RKO (cell line): ENCODE measurements around the gene OTOP2.
"Not testable (repeated sequence)": the region's sequence is repeated elsewhere in the genome, so short reads cannot be mapped to it uniquely, and the experiment has no call there.

Experiments used
- DNase-seq: peaks from one replicate; pipeline ENCODE4 v3.0.0-alpha.2; 2016; ENCODE audit warnings: low spot score

The OTOP2 gene

DNA sequence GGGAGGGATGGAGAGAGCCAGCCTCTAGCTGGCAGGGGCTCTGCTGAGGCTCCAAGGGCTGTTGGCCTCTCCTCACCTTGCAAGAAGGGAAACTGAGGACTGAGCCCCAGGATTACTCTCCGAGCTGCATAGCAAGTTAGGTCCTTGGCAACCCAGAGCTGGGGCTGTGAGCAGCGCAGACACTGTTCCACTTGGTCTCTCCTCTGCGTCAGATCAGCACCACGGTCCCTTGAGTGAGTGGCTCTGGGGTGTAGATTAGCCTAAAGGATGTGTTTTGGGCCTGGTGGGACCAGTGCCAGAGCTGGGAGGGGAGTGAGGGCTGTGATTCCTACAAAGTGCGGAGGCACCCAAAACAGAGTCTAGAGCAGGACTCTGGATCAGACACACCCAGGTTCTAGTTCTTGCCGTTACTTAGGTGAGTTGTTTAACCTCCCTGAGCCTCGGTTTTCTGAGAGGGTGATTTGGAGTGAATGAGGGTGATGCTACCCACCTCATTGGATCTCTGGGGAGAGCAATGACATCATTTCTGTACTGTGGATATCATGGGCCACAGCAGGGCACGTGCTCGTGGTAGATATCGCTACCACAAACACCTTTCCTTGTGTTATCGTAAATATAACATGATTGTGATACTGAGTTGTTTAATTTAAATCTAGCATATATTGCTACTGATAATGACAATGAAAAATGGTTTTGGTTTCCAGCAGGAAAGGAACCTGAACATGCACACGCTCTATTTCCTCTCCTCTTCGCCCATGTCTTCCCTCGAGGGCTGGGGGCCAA, 22.5 kb upstream of the OTOP2 start:
- no peak for DNase-seq

DNA sequence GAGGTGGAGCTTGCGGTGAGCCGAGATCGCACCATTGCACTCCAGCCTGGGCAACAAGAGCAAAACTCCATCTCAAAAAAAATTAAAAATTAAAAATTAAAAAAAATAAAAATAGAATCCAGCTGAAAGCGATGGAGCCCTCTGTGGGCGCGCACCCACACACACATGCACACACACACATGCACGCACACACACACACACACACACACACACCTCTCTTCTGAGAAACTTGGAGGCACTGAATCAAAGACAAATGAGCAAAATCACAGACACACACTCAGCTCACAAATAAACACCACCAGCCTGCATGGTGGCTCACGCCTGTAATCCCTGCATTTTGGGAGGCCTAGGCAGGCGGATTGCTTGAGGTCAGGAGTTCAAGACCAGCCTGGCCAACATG, 21.0 kb upstream of the OTOP2 start:
- DNase-seq, result no peak

DNA sequence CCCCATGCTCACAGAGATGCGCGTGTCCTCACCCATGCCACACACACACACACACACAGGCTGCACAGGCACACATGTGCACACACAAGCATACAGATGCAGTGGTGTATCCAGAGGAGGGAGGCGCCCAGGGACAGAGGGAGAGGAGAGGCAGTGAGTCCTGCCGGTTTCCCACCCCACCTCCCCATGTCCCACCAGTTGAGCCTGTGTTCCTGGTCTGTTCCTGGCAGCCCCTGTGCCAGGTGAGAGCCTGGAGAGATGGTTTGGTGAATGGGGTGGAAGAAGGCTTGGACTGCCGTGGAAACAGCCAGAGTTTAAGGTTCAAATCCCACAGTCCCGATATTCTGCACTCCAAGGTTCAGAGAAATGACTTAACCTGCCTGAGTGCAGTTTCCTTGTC, 20.4 kb upstream of the OTOP2 start:
- no peak for DNase-seq

DNA sequence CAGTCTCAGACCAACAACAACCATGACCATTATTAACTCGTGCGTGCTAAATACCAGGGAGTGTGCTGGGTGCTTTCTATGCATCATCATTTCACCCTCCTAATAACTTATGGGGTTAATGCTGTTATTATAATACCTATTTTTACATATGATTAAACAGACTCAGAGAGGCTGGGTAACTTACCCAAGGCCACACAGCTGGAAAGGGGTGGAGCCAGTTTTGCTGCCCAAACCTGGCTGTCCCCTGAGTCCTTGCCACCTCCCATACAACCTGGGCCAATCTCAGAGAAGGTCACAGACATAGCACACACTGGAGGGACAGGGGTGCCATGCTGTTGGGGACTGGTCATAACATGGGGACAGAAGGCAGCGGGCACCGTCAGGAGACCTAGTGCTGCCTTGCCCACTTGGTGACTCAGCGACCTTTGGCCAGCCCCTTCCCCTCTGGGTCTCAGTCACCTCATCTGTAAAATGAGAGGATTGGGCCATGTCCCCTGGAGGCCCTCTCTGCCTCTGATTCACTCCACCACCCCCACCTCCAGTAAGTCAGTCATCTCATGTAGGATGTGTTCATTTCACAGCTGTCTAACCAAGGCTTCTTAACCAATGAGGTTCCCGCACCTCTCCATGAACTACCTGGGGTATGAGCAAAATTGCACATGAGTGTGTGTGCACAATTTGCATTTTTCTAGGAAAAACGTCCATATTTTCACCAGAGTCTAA, 19.2 kb upstream of the OTOP2 start:
- no peak for DNase-seq

DNA sequence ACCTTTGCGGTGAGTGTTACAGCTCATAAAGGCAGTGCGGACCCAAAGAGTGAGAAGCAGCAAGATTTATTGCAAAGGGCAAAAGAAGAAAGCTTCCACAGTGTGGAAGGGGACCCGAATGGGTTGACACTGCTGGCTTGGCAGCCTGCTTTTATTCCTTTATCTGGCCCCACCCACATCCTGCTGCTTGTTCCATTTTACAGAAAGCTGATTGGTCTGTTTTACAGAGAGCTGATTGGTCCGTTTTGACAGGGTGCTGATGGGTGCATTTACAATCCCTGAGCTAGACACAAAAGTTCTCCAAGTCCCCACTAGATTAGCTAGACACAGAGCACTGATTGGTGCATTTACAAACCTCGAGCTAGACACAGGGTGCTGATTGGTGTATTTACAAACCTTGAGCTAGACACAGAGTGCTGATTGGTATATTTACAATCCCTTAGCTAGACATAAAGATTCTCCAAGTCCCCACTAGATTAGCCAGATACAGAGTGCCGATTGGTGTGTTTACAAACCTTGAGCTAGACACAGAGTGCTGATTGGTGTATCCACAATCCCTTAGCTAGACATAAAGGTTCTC, 17.8 kb upstream of the OTOP2 start:
- not testable (repeated sequence) for DNase-seq

DNA sequence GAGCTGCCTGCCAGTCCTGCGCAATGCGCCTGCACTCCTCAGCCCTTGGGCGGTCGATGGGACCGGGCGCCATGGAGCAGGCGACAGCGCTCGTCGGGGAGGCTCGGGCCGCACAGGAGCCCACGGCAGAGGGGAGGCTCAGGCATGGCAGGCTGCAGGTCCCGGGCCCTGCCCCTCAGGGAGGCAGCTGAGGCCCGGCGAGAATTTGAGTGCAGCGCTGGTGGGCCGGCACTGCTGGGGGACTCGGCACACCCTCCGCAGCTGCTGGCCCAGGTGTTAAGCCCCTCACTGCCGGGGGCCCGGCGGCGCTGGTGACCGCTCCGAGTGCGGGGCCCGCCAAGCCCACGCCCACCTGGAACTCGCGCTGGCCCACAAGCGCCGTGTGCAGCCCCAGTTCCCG, 17.1 kb upstream of the OTOP2 start:
- DNase-seq, result no peak

DNA sequence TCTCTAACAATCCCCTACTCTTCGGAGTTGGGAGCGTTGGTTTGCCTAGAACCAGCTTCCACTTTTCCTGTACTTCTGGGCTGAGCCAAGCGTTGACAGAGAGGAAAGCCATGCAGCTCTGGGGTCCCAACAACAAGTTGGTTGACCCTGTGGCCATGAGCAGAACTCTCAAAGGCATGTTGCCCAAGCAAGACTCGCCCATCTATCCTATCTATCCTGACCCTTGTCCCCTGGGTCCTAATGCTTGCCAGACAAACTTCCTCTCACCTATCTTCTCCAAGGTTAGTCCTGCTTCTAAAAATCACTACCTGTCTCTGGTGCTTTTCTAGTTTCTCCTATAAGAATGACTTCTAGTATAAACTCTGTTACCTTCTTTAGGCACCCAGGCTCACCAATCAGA, 15.0 kb upstream of the OTOP2 start:
- not testable (repeated sequence) for DNase-seq

DNA sequence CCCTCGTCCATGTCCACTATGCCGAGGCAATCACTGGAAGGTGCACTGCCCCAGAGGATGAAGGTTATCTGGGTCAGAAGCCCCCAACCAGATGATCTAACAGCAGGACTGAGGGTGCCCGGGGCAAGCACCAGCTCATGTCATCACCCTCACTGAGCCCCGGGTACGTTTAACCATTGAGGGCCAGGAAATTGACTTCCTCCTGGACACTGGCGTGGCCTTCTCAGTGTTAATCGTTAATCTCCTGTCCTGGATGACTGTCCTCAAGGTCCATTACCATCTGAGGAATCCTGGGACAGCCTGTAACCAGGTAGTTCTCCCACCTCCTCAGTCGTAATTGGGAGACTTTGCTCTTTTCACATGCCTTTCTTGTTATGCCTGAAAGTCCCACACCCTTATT, 12.7 kb upstream of the OTOP2 start:
- not testable (repeated sequence) for DNase-seq

DNA sequence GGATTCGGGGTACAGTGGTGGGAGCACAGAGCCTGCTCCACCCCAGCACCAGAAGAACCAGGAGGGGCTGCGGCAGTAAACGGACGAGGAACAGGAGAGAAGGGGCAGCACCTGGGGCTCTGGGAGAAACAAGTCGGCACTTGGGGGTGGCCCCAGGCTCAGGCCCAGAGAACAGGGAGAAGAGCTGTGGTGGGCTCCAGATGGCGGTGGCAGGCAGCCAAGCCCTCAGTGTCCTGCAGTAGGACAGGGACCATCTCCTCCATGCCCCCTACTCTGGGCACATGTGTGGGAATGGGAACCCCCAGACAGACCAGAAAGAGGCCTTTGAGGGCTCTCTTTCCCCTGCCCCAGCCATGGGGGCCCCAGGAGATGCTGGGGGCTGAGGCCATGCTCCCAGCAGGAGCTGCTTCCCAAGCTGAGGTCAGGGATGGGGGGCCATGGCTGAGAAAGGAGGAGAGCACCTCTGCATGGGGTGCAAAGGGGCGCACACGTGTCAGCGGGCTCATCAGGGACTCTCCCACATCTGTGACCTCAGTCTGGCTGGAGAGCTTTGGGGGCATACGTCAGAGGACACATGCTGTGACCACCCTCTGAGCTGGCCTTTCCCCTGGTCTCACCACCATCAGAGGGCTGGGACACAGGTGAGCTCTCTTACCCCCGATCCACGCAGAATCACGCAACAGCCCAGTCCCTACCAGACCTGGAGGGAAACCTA, 7.8 kb upstream of the OTOP2 start:
- DNase-seq, result no peak

DNA sequence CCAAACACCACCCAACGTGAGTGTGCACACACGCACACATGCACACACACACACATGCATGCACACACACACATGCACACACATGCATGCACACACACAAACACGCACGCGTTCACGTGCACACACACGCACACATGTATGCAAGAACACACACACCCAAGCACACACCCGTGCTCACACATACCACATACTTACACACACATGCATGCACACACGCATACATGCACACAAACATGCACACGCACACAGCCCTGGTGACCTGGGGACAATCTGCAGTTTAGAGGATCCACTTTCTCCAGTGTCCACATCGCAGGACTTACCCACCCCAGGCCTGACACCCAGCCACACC, 7.2 kb upstream of the OTOP2 start:
- no peak for DNase-seq

DNA sequence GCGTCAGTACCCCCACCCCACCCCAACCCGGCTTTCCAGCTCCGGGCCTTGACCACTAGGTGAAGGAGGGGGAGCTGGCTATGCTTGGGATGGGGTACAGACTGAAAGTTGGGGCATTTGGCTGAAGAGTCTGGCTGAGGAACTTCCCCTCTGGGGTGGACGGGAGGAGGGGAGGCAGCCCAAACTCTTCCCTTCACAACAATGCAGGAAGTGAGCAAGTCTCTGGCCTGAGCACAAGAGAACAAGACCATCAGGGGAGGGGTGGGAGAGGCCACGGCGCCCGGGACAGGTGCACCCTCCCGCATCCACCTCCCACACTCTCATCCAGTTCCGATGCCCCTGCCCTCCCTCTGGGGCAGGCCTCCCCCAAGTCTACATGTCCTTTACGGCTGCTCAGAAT, 6.6 kb upstream of the OTOP2 start:
- no peak for DNase-seq

DNA sequence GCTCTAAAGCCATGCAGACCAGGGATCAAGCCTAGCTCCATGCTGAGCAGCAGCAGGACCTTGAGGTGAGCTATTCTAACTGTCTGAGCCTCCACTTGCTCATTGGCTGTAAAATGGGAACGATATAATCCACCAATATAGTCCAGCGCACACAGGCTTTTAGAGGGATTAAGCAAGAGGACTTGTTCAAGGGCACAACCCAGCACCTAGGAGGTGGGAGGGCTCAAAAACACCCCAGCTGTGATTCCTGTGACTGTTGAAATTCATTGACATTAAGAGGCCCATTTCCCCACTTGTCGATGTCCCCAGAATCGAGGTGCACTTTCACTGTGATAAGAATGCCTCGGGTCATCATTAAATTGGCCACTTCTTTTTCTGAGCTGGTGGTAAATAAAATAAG, 5.2 kb upstream of the OTOP2 start:
- no peak for DNase-seq

DNA sequence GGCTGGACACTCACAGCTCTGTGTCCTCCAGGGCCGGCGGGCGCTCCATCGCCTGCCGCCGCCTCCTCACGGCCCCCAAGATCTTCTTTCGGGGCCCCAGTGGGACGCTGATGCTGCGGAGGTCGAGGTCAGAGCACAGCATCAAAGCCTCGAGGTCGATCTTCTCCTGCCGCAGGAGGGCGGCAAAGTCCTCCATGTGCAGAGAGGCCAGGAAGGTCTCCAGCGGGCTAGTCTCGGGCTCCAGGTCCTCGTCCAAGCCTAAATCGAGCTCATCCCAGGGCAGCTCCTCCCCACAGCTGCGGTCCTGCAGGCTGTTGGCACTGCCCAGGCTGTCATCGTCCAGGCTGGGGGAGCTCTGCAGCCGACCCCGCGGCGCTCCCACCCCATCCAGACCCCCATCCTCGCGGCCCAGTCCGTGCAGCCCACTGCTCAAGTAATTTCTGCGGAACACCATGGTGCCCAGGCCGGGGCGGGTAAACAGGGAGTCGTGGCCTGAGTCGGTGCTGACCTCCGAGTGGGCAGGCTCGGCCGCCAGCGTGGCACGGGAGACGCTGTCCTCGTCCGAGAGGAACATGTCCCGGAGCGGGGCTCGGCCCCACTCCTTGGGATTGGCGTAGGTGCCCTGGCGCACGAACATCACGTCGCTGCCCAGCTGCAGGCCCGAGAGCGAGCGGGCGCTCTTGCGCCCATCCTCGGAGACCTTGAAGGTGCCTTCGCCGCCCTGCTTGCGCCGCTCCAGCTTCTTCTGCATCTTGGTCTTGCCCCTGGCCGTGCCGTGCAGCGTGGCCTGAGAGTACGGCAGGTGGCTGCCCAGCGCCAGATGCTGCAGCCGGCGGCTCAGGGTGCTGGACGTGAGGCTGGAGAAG, 4.4 kb upstream of the OTOP2 start:
- no peak for DNase-seq

DNA sequence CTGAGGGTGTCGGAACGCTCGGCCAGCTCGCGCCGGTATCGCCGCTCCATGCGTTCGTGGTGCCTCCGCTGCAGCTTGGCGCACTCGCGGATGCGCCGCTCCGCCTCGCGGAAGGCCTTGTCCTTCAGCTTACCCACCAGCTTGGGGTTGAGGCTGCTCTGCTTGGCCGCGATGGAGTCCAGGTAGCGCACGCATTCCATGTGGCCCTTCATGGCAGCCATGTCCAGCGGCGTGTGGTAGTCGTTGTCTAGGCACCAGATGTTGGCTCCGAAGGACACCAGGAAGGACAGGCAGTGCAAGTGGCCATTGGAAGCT, 3.8 kb upstream of the OTOP2 start:
- no peak for DNase-seq

DNA sequence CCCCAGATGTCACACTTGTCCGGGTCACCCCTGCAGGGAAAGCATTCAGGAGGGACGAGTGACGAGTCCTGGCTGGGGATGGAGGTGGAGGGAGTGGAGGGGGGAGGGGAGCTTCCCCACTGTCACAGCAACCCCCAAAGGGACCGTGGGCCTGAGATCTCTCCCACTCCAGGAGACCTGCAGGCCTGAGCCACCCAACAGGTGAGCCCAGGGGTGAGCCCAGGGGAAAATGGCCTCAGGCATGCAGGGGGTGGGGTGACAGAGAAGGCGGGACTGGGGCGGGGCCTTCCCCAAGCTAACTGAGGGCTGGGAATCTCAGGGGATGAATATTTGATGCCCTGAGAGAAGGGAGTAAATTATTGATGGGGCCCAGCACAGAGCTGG, 3.4 kb upstream of the OTOP2 start:
- DNase-seq, result no peak

DNA sequence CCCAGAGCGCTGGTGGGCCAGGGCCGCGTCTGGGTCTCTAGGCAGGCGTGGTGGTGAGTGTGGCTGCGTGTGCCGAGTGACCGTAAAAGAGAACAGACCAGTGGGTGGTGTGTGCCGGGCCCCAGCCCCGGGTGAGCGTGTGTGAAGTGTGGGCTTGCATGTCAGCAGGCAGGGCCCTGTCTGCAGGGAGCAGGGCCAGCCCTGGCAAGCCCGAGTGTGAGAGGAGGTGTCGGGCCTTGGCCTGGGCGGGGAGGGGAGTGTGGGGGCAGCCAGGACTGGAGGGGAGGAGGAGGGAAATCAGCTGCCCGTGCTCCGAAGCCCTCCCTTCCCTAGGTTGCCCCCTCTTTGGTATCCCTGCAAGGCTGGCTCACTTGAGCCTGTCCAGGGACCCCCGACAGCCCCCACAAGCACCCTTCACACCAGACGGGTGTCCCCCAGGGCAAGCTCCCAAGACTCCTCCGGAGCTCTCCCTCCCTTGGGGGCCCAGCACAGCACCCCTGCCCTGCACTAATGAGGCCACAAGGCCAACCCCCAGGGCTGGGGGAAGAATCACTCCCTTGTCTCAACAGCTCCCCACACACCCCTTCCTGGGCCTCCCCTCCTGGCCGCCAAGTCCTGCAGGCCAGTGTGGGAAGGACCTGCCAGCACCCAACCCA, 2.9 kb upstream of the OTOP2 start:
- no peak for DNase-seq

DNA sequence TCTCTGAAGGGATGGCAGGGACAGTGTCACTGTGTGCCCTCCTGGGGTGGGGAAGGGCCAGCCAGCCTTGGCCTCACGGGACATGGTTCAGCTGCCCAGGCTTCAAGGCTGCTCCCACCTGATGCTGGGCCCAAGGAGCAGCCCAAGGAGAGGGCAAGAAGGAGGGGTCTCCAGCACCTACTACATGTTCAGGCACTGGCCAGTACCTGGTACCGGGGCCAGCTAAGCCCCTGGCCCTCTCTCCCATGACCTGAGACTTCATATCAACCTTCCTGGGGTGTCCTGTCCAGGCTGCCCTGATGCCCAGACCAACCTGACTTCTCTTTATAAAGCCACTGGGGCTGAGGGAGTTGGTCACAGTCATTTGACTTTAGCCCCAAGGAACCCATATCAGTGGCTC, 2.3 kb upstream of the OTOP2 start:
- no peak for DNase-seq

DNA sequence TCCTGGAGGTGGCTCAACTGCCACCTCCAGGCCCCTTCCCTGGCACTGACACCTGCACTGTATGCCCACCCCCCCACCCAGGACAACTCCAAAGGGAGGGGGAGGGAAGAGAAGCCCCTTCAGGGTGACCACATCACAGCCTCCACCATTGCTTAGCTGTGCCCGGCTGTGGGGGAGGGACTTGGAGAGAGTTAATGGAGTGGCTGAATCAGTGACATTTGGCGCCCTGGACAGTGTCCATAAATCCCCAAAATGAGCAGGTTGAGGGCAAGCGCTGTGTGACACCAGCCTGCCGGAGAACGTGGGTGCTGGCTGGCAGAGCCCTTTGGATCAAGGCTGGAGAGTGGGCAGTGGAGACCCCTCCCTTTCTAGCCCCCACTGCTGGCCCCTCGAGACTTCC, 1.9 kb upstream of the OTOP2 start:
- DNase-seq, result no peak

DNA sequence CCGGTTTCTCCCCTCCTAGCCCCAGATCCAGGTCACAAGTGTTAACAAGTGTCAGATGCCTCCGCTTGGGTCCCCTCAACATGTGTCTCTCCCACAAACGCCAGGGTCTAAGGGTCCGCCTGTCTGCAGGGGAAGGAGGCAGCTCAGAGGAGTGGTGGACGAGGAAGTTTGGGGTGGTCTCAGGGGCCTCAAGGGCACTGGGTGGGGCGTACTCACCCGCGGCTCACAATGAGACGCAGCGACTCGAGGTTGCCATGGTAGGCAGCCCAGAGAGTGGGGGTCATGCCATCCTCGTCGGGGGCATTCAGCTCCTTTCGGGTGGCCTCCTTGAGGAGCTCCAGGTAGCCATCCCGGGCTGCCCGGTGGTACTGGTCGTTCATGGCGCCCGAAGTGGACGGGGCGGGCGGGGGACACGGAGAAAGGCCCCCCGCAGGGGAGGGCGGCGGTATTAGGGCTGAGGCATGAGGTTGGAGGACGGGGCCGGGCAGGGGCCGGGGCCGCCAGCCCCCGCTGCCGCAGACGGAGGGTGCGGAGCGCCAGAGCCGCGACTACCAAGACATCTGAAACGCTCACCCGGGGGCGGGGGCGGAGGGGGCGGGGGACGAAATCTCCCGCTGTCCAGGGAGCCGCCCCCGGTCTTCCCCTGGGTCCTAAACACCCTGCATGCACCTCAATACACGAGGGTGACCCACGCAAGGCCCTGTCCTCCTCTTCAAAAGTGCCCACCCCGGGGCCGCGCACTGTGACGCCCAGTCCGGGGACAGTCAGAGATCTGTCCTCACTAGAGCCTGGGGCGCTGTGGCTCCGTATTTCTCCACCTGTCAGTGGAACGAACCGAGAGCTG, 1.2 kb upstream of the OTOP2 start, which contains the start of gene USH1G:
USH1G (minus strand) TSS at position 562 of the 844 bp plus-strand sequence; CDS start at position 380, 182 bp downstream.
- no peak for DNase-seq

DNA sequence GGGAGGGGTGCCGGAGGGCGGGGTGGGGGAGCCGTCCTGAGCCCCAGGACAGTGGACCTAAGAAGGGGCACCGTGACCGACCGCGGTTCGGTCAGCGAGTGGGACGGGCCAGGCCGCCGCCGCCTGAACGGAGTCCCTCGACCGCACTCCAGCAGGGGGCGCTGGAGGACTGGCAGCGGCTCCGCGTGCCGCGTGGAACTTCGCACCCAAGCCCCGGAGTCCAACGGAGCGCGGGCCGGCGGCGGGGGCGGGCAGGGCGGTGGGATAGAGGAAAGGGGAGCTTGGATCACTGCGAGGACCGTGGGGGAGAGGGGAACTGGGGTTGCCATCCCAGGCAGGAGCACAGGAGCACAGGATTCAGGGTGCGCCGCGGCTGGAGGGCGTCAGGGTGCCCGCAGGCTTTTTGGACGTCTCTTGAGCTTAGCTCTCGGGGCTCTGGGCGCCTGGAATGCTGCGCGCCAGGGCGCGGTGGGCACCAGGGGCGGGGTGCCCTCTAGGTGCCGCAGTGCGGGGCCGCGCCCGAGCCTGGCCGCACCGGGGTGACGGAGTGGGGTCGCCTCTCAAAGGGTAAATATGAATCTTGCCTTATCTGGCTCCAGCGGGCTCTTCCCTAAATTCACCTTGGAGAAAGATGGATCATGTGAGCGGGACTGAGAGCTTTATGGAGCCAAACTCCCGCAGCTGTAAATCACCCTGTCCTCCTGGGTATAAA, 379 bp upstream of the OTOP2 start:
- no peak for DNase-seq
